Astrocyte (in vitro differentiated cells and primary cell): Measurements from ENCODE around the gene TEF.

ENCODE experiments used
- EZH2 ChIP-seq: IDR thresholded peaks from 2 replicates; pipeline ENCODE4 v1.6.1; 2012; ENCODE audit warnings: mild to moderate bottlenecking, low read length, inconsistent platforms; ENCODE audit not compliant: insufficient read depth
- TF ChIP-seq, protein P1 (sequence below): IDR thresholded peaks from 2 replicates; pipeline ENCODE4 v1.5.1; 2011; ENCODE audit warnings: low read depth, mild to moderate bottlenecking, inconsistent platforms, low read length, moderate library complexity; ENCODE audit not compliant: insufficient read depth

DNA sequence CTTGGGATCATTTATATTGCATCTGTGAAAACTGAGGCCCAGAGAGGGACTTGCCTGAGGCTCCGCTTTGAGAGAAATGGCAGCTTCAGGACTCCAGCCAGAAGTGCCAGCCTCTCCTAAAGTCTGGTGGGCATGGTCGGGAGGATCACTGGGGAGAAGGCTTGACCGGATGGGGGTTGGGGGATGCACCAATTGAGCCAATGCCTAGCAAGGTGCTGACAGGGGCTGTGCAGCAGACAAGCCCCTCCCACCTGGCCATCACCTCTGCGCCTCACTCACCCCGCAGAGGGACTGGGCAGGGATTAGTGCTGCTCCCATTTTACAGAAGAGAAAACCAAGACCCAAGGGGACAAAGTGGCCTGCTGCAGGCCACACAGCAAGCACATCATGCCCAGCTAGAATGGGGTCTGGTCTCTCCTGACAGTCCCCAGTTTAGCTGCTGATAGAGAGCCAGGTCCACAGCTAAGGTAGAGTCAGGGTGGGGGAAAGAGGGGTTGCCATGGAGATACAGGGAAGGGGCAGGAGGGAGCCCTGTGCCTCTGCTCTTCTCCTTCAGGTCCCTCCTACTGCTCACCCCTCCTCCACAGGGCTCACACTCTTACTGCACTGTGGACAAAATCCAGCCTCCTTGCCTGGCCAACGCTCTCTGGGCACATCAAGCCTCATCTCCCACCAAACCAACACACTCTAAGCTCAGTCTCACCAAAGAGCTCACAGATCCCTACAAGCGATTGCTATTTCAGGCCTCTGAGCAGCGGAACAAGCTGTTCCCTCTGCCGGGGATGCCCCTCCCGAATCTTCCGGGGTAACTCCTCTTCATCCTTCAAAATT lies 29.5 kb downstream of the TEF start:
- TF ChIP-seq, protein P1, sequence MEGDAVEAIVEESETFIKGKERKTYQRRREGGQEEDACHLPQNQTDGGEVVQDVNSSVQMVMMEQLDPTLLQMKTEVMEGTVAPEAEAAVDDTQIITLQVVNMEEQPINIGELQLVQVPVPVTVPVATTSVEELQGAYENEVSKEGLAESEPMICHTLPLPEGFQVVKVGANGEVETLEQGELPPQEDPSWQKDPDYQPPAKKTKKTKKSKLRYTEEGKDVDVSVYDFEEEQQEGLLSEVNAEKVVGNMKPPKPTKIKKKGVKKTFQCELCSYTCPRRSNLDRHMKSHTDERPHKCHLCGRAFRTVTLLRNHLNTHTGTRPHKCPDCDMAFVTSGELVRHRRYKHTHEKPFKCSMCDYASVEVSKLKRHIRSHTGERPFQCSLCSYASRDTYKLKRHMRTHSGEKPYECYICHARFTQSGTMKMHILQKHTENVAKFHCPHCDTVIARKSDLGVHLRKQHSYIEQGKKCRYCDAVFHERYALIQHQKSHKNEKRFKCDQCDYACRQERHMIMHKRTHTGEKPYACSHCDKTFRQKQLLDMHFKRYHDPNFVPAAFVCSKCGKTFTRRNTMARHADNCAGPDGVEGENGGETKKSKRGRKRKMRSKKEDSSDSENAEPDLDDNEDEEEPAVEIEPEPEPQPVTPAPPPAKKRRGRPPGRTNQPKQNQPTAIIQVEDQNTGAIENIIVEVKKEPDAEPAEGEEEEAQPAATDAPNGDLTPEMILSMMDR = no peak
- TF ChIP-seq EZH2 = no peak
